ENCODE results near the gene ZNF487. TPM values are rescaled to one million over a fixed set of nuclear protein-coding genes. Genes with fewer than 3 reads are reported as not detected.
"Not testable (repeated sequence)": the region's sequence is repeated elsewhere in the genome, so short reads cannot be mapped to it uniquely, and the experiment has no call there.

ZNF487 gene
- polyA plus RNA-seq, 1 donor from 2014 or later, result 11.8 TPM

- Histone ChIP-seq H3K4me3 (ENCODE audit: low read length) (no peak overlapping the region), H3K79me2 (replicated peaks; ENCODE audit: insufficient read depth, low read length) (peaks cover 10% of the 10 kb centered on the region), H3K9ac (ENCODE audit: low read length) (no peak overlapping the region), H3K27me3 (ENCODE audit: insufficient read depth, low read depth, low read length) (no peaks in the 10 kb centered on the region), H2AFZ (ENCODE audit: low read depth, low read length) (no peak overlapping the region), H4K20me1 (ENCODE audit: insufficient read depth) (no peaks in the 10 kb centered on the region), H3K4me2 (ENCODE audit: low read length) (no peak overlapping the region), H3K9me2 (ENCODE audit: insufficient read depth, low read length) (no peaks in the 10 kb centered on the region), H3K9me3 (ENCODE audit: low read length) (no peaks in the 10 kb centered on the region), H3K27ac (ENCODE audit: low read length) (no peak overlapping the region), H3K36me3 (ENCODE audit: insufficient read depth, low read length) (no peaks in the 10 kb centered on the region), H3F3A (ENCODE audit: insufficient read depth, low read length, poor library complexity, severe bottlenecking) (no peaks in the 10 kb centered on the region)
- TF ChIP-seq, protein P1, sequence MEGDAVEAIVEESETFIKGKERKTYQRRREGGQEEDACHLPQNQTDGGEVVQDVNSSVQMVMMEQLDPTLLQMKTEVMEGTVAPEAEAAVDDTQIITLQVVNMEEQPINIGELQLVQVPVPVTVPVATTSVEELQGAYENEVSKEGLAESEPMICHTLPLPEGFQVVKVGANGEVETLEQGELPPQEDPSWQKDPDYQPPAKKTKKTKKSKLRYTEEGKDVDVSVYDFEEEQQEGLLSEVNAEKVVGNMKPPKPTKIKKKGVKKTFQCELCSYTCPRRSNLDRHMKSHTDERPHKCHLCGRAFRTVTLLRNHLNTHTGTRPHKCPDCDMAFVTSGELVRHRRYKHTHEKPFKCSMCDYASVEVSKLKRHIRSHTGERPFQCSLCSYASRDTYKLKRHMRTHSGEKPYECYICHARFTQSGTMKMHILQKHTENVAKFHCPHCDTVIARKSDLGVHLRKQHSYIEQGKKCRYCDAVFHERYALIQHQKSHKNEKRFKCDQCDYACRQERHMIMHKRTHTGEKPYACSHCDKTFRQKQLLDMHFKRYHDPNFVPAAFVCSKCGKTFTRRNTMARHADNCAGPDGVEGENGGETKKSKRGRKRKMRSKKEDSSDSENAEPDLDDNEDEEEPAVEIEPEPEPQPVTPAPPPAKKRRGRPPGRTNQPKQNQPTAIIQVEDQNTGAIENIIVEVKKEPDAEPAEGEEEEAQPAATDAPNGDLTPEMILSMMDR (IDR thresholded peaks at IDR 0.05; ENCODE audit: poor library complexity, severe bottlenecking), result no peak
- no peak for TF ChIP-seq RAD21 (conservative IDR thresholded peaks at IDR 0.05)
- no peak for TF ChIP-seq EP300 (conservative IDR thresholded peaks at IDR 0.05; ENCODE audit: poor library complexity, severe bottlenecking)
- TF ChIP-seq, protein P2, sequence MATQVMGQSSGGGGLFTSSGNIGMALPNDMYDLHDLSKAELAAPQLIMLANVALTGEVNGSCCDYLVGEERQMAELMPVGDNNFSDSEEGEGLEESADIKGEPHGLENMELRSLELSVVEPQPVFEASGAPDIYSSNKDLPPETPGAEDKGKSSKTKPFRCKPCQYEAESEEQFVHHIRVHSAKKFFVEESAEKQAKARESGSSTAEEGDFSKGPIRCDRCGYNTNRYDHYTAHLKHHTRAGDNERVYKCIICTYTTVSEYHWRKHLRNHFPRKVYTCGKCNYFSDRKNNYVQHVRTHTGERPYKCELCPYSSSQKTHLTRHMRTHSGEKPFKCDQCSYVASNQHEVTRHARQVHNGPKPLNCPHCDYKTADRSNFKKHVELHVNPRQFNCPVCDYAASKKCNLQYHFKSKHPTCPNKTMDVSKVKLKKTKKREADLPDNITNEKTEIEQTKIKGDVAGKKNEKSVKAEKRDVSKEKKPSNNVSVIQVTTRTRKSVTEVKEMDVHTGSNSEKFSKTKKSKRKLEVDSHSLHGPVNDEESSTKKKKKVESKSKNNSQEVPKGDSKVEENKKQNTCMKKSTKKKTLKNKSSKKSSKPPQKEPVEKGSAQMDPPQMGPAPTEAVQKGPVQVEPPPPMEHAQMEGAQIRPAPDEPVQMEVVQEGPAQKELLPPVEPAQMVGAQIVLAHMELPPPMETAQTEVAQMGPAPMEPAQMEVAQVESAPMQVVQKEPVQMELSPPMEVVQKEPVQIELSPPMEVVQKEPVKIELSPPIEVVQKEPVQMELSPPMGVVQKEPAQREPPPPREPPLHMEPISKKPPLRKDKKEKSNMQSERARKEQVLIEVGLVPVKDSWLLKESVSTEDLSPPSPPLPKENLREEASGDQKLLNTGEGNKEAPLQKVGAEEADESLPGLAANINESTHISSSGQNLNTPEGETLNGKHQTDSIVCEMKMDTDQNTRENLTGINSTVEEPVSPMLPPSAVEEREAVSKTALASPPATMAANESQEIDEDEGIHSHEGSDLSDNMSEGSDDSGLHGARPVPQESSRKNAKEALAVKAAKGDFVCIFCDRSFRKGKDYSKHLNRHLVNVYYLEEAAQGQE (IDR thresholded peaks at IDR 0.05; ENCODE audit: borderline replicate concordance), result no peak
- TF ChIP-seq TAF1 (IDR thresholded peaks at IDR 0.05; ENCODE audit: low read depth), result no peak
- no peak for TF ChIP-seq POLR2AphosphoS5 (IDR thresholded peaks at IDR 0.05)
- no peak for TF ChIP-seq SMC3 (conservative IDR thresholded peaks at IDR 0.05; ENCODE audit: poor library complexity)
- no peak for TF ChIP-seq EZH2 (IDR thresholded peaks at IDR 0.05; ENCODE audit: borderline replicate concordance, insufficient read depth, low read length, poor library complexity, severe bottlenecking)
- TF ChIP-seq MXI1 (conservative IDR thresholded peaks at IDR 0.05; ENCODE audit: poor library complexity, severe bottlenecking), result no peak
Observed at GRCh38 chr10:43392748-43393147, 44.2 kb upstream of the ZNF487 start.

DNA sequence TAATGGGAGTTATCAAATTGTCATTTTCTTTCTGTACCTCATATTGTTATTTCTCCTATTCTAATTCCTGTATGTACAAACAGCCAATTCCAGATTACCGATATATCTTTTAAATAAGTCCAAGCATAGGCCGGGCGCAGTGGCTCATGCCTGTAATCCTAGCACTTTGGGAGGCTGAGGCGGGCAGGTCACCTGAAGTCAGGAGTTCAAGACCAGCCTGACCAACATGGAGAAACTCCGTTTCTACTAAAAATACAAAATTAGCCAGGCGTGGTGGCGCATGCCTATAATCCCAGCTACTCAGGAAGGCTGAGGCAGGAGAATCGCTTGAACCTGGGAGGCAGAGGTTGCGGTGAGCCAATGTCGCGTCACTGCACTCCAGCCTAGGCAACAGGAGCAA lies 43.7 kb upstream of the ZNF487 start:
- H4K20me1 ChIP-seq (ENCODE audit: insufficient read depth); H3K4me3 ChIP-seq (ENCODE audit: low read length); H3K4me2 ChIP-seq (ENCODE audit: low read length); H3K9me2 ChIP-seq (ENCODE audit: insufficient read depth, low read length); H2AFZ ChIP-seq (ENCODE audit: low read depth, low read length); H3K9me3 ChIP-seq (ENCODE audit: low read length); H3K27ac ChIP-seq (ENCODE audit: low read length); H3F3A ChIP-seq (ENCODE audit: insufficient read depth, low read length, poor library complexity, severe bottlenecking); H3K27me3 ChIP-seq (ENCODE audit: insufficient read depth, low read depth, low read length); H3K36me3 ChIP-seq (ENCODE audit: insufficient read depth, low read length); H3K9ac ChIP-seq (ENCODE audit: low read length): not testable (repeated sequence)
- peaks cover 10% of the 10 kb centered on the region for H3K79me2 ChIP-seq (replicated peaks; ENCODE audit: insufficient read depth, low read length)

All from neural cell (in vitro differentiated cells).